Mucosa of descending colon (tissue), 3 donors: ENCODE results near the gene RHEB. TPM values are rescaled to one million over a fixed set of nuclear protein-coding genes. Genes with fewer than 3 reads are reported as not detected.

Experiments
- ATAC-seq: fragments of 200-7000 bp; cut with Tn5 transposase; one replicate; pipeline ENCODE4 v1.9.1; 2020; ENCODE audit warnings: mild to moderate bottlenecking, moderate library complexity
- DNase-seq, 3 donors: peaks; one replicate each; pipeline ENCODE4 v3.0.0-alpha.2; 2020
- H3K36me3 ChIP-seq: fragments of 200-600 bp; one replicate; pipeline ENCODE4 v1.8.0; 2021; ENCODE audit warnings: low read depth, mild to moderate bottlenecking
- H3K4me1 ChIP-seq: fragments of 200-600 bp; one replicate; pipeline ENCODE4 v1.8.0; 2021; ENCODE audit warnings: low read depth, mild to moderate bottlenecking
- H3K4me3 ChIP-seq: fragments of 200-600 bp; one replicate; pipeline ENCODE4 v1.8.0; 2021; ENCODE audit warnings: mild to moderate bottlenecking
- H3K9me3 ChIP-seq: fragments of 200-600 bp; one replicate; pipeline ENCODE4 v1.8.0; 2021; ENCODE audit warnings: mild to moderate bottlenecking
- CTCF ChIP-seq: fragments of 200-600 bp; IDR thresholded peaks from one replicate; pipeline ENCODE4 v1.8.0; 2022; ENCODE audit warnings: antibody characterized with exemption, mild to moderate bottlenecking
- intact Hi-C, 2 donors: fragments of 100-400 bp; cut with DNase I in 1 of 2; cut with micrococcal nuclease in 1 of 2; formaldehyde crosslinking; loops; one replicate each; pipeline versions ENCODE4 v1.11.0 to v1.11.1; 2022; cut with DNase I, micrococcal nuclease
- total RNA-seq, 3 donors: library from RNA; stranded (reverse); fragmentation: NEBNext Ultra II Directional in 2 of 3; extraction: Animal tissue kit (Norgen Biotek cat#: 25700) in 2 of 3; gene quantifications; one replicate each; pipeline versions ENCODE4 v1.2.1 to v1.2.4, GENCODE V29; 2021 to 2023
- donor health status: DM: no; HTN: no; CAD: no; lungs with moderate emphysema.
- donor health status: DM: no; HTN: no; CAD: no.
- donor health status: DM: no; HTN: yes; CAD: no.

Gene RHEB
- total RNA-seq, 3 donors from 2014 or later: 40.3 to 114 (median 73.5) TPM

- Histone ChIP-seq H3K4me1 (peaks cover 19% of the 10 kb centered on the region), H3K9me3 (peaks cover 13% of the 10 kb centered on the region), H3K4me3 (no peak overlapping the region), H3K36me3 (no peaks in the 10 kb centered on the region)
- ATAC-seq (no peak), DNase-seq (no peak)
- intact Hi-C loops: loop anchor here in 1 of 2 donors (10.0 kb wide), 1 partner anchor 53 kb away; the partner anchor contains the start of gene RHEB
- TF ChIP-seq CTCF: no peak
These were observed 58.4 kb downstream of the RHEB start for GRCh38 chr7:151461096-151461941.

DNA sequence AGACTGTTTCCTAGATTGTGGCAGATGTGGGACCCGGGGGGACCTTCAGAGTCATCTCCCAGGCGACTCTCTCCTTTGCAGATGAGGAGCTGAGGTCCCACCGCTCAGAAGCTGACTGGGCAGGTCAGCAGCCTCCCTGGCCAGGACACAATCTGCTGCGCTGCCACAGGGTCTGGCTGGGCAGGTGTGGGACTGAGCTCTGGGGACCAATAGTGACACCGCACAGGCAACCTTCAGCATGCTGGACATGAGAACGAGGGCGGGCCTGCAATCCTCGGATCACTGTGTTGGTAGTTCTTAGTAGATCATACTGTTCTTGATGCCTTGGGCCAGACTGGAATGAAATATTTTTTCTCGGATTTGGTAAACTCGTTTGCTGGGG, 59.2 kb downstream of the RHEB start:
- intact Hi-C loops: loop anchor here in 1 of 2 donors (10.0 kb wide), 1 partner anchor 54 kb away; the partner anchor contains the start of gene RHEB
- DNase-seq (peak in 1 of 3 donors; percentile 35), ATAC-seq (peak; percentile 1)
- H3K4me3 ChIP-seq: no peak overlapping the region
- TF ChIP-seq CTCF: no peak
- peaks cover 13% of the 10 kb centered on the region for H3K9me3 ChIP-seq
- H3K4me1 ChIP-seq: peaks cover 19% of the 10 kb centered on the region
- no peaks in the 10 kb centered on the region for H3K36me3 ChIP-seq

DNA sequence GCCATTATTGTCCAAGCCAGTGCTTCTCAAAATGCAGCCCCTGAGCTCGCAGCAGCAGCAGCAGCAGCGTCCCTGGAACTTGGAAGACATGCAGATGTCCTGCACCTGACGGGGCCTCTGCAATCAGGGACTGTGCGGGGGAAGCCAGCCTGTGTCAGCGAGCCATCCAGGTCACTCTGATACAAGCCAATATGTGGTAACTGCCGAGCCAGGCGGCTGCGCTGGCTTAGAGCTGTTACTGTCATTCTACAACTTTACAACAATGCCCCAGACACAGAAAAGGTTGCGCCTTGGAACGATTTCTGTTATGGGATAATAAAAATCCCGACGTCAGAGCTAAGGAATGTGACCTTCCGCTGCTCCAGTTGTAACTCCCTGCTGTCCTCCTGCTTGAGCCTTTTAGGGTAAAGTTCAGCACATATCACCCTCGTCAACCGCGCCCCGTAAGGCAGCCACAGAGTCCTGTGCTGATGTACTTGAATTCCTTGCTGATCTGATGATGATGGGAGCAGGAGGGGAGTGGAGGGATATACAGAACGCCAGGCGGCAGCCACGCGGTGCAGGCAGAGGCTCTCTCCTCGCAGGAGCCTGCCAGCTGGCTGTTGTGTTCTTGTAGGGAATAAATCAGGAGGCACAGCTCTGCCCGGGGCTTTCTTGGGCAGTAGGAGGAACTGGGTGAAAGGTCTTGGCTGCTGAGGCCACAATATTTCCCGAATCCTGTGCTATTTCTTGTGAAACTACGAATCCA, 59.8 kb downstream of the RHEB start:
- intact Hi-C loops: loop anchor here in 1 of 2 donors (10.0 kb wide), 3 partner anchors 55 to 295 kb away; partner anchors contain the start of gene RHEB
- H3K9me3 ChIP-seq: peaks cover 13% of the 10 kb centered on the region
- peak; percentile 81 to 83 (median 82) for DNase-seq
- no peaks in the 10 kb centered on the region for H3K36me3 ChIP-seq
- no peak overlapping the region for H3K4me3 ChIP-seq
- H3K4me1 ChIP-seq: peaks cover 19% of the 10 kb centered on the region
- no peak for TF ChIP-seq CTCF
- peak; percentile 94 for ATAC-seq

DNA sequence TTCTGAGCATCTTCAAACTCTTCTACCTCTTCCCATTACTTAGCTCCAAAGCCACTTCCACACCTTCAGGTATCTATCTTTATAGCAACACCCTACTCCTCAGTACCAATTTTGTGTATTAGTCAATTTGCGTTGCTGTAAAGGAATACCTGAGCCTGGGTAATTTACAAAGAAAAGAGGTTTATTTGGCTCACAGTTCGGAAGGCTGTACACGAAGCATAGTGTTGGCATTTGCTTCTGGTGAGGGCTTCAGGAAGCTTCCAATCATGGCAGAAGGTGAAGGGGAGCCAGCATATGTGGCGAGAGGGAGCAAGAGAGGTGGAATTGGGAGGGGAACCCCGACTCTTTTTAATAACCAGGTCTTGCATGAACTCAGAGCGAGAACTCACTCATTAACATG, 62.2 kb downstream of the RHEB start:
- DNase-seq (no peak), ATAC-seq (no peak)
- intact Hi-C loops: loop anchor here in 1 of 2 donors (10.0 kb wide), 2 partner anchors 143 to 297 kb away; no protein-coding TSS in a partner anchor
- Histone ChIP-seq H3K4me3 (no peak overlapping the region), H3K36me3 (no peaks in the 10 kb centered on the region), H3K9me3 (peaks cover 3% of the 10 kb centered on the region), H3K4me1 (peaks cover 19% of the 10 kb centered on the region)
- no peak for TF ChIP-seq CTCF

DNA sequence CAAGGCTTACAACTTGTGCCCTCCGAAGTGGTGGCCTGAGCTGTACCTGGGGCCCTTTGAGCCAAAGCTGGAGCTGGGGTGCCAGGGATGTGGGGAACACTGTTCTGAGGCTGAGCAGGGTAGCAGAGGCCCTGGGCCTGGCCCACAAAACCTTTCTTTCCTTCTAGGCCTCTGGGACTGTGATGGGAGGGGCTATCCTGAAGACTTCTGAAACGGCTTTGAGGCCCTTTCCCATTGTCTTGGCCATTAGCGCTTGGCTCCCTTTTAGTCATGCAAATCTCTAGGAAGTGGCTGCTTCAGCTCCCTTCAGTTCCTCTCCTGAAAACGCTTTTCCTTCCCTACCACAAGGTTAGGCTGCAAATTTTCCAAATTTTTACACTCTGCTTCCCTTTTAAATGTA, 62.9 kb downstream of the RHEB start:
- TF ChIP-seq CTCF: no peak

More for the DNA sequence above, 62.9 kb downstream of the RHEB start:
- Histone ChIP-seq H3K4me3 (no peak overlapping the region), H3K36me3 (no peaks in the 10 kb centered on the region), H3K4me1 (peaks cover 19% of the 10 kb centered on the region), H3K9me3 (no peaks in the 10 kb centered on the region)
- peak in 1 of 3 donors; percentile 7 for DNase-seq
- ATAC-seq: no peak
- intact Hi-C loops: loop anchor here in 1 of 2 donors (10.0 kb wide), 2 partner anchors 142 to 298 kb away; no protein-coding TSS in a partner anchor
